ENCODE results near the gene SMU1.

The SMU1 gene

DNA sequence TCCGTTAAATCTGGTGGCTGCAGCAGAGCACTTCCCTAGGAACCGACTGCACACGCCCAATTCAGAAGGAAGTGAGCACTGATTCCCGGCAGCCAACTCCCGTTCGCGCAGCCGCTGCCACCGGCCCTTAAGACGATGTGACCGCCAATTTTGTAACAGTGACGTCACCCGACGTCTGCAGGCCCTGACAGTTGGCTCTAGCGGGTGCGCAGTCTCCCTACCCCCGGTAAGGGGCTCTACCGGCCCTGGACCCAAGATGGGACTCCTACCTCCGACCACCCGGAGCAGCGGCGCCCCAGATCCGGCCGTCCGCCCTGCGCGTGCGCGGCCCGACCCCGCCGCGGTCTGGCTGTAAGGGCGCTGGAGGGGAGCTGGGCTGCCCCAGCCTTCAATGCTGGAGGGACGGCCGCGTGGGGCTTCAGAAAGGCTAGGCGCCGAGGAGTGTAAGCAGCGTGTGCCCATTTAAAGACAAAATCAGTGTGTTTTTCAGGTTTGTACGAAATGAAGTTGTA lies 32.3 kb downstream of the SMU1 start:
- TF ChIP-seq, protein P1, sequence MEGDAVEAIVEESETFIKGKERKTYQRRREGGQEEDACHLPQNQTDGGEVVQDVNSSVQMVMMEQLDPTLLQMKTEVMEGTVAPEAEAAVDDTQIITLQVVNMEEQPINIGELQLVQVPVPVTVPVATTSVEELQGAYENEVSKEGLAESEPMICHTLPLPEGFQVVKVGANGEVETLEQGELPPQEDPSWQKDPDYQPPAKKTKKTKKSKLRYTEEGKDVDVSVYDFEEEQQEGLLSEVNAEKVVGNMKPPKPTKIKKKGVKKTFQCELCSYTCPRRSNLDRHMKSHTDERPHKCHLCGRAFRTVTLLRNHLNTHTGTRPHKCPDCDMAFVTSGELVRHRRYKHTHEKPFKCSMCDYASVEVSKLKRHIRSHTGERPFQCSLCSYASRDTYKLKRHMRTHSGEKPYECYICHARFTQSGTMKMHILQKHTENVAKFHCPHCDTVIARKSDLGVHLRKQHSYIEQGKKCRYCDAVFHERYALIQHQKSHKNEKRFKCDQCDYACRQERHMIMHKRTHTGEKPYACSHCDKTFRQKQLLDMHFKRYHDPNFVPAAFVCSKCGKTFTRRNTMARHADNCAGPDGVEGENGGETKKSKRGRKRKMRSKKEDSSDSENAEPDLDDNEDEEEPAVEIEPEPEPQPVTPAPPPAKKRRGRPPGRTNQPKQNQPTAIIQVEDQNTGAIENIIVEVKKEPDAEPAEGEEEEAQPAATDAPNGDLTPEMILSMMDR (IDR thresholded peaks at IDR 0.05; ENCODE audit: low read depth, low read length), result no peak
- DNase-seq (ENCODE audit: low read depth, low spot score), result peak; percentile 95
- H3K4me3 ChIP-seq (ENCODE audit: low read depth, low read length), result peak overlapping the region; percentile 61
- in situ Hi-C loops (cut with HindIII; ENCODE audit: low sequenced_read_pairs), result no loop called here

DNA sequence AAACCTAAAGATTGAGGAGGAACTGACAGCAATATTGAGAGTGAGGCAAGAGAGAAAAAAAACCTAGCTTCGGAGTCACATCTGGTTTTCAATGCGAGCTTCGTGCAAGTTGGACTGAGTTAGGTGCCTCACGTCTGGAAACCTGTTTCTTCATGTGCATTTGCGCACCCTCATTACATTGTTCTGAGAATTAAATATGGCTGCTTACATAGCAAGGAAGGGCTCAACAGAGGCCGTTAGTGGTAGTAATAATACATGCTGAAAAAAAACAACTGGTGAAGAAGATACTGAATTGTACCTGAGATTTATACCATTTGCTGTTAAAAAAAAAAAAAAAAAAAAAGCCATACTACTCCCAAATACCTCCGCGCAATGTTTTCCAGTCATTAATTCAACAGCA lies 32.8 kb downstream of the SMU1 start:
- in situ Hi-C loops (cut with HindIII; ENCODE audit: low sequenced_read_pairs), result no loop called here
- TF ChIP-seq, protein P1 (IDR thresholded peaks at IDR 0.05; ENCODE audit: low read depth, low read length), result no peak
- no peak for DNase-seq (ENCODE audit: low read depth, low spot score)
- peak overlapping the region; percentile 61 for H3K4me3 ChIP-seq (ENCODE audit: low read depth, low read length)

DNA sequence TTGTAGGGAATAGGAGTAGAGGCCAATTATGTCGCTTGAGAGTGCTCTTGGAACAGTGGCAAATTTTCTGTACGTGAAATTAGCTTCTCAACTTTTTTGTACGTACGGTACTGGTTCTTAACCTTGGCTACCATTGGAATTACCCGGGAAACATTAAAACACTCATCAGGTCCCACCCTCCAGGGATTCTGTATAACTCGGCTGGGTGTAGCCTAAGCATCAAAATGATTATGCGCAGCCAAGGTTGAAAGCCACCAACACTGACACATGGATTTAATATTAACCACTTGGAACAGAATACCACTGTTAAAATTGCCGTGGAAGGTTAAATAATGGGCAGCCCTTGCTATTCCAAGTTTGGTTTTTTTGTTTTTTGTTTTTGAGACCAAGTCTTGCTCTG lies 34.0 kb downstream of the SMU1 start:
- in situ Hi-C loops (cut with HindIII; ENCODE audit: low sequenced_read_pairs), result no loop called here
- DNase-seq (ENCODE audit: low read depth, low spot score), result no peak
- TF ChIP-seq, protein P1 (IDR thresholded peaks at IDR 0.05; ENCODE audit: low read depth, low read length), result no peak
- H3K4me3 ChIP-seq (ENCODE audit: low read depth, low read length), result no peak overlapping the region

DNA sequence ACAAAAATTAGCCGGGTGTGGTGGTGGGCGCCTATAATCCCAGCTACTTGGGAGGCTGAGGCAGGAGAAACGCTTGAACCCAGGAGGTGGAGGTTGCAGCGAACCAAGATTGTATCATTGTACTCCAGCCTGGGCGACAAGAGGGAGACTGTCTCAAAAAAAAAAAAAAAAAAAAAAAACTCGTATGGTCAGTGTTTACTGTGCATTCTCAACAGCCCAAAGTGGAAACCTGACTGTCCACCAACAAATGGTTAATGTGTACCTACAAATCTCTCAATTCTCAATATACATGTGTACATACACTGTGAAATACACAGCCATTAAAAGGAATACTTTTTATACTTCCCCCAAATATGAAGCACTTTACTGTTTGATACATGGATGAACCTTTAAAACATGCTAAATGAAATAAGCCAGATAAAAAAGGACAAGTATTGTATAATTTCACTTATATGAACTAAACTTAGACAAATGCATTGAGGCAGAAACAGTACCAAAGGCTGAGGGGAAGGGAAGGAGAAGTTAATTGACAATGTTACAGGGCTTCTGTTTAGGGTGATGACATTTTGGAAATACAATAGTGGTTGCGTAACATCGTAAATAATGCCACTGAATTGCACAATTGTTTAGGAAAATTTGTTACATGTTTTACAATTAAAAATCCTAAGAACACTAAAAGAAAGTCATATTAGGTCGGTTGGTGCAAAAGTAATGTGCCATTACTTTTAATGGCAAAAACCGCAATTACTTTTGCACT lies 34.9 kb downstream of the SMU1 start:
- in situ Hi-C loops (cut with HindIII; ENCODE audit: low sequenced_read_pairs), result no loop called here
- no peak for DNase-seq (ENCODE audit: low read depth, low spot score)
- TF ChIP-seq, protein P1 (IDR thresholded peaks at IDR 0.05; ENCODE audit: low read depth, low read length), result no peak
- no peak overlapping the region for H3K4me3 ChIP-seq (ENCODE audit: low read depth, low read length)

DNA sequence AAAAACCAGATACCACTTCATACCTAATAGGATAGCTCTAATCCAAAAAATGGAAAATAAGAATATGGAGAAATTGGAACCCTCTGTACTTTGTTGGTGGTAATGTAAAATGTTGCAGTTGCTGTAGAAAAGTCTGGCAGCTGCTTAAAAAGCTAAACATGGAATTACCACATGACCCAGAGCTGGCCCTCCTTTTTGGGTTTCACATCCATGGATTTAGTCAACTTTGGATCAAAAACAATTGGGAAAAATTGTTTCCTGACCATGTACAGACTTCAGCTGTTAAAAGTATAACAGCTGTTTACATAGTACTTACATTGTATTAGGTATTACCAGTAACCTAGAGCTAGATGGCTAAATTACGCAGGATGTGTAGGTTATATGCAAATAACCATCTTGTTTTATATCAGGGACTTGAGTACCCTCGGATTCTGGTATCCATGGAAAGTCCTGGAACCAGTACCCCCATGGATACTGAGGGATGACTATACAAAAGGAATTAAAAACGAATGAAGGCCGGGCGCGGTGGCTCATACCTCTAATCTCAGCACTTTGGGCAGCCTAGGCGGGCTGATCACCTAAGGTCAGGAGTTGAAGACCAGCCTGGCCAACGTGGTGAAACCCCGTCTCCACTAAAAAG lies 35.6 kb downstream of the SMU1 start:
- DNase-seq (ENCODE audit: low read depth, low spot score), result no peak
- H3K4me3 ChIP-seq (ENCODE audit: low read depth, low read length), result no peak overlapping the region
- in situ Hi-C loops (cut with HindIII; ENCODE audit: low sequenced_read_pairs), result no loop called here
- TF ChIP-seq, protein P1 (IDR thresholded peaks at IDR 0.05; ENCODE audit: low read depth, low read length), result no peak

DNA sequence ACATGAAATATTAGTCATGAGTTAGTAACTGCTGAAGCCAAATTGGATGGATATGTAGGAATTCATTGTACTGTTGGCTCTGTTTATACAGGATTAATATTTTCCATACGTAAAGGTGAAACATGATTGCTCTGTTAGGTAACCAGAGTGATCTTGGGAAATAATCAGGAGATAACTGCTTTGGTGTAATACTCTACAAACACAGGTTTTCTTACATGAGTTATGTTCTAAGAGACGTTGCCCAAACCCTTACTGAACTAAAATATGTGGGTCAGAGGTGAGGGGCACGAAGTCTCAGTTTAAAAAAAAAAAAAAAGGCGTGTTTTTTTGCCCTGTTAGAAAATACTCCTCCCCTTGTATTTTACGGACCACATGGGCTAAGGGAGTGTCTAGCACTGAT lies 43.6 kb downstream of the SMU1 start:
- in situ Hi-C loops (cut with HindIII; ENCODE audit: low sequenced_read_pairs), result no loop called here
- no peak overlapping the region for H3K4me3 ChIP-seq (ENCODE audit: low read depth, low read length)
- TF ChIP-seq, protein P1 (IDR thresholded peaks at IDR 0.05; ENCODE audit: low read depth, low read length), result no peak
- DNase-seq (ENCODE audit: low read depth, low spot score), result no peak
